HepG2 (cell line): ENCODE measurements around the gene RAB40C. TPM values are rescaled to one million over a fixed set of nuclear protein-coding genes. Genes with fewer than 3 reads are reported as not detected.

ENCODE experiments used
- ATM ChIP-seq: fragments of 450-650 bp; IDR thresholded peaks from 2 replicates; pipeline ENCODE4 v1.7.1; 2017; ENCODE audit warnings: mild to moderate bottlenecking, borderline replicate concordance
- BRCA1 ChIP-seq: sonication (generic); formaldehyde crosslinking; IDR thresholded peaks from 2 replicates; pipeline ENCODE4 v1.4.0; 2020; ENCODE audit warnings: missing genetic modification reagents
- CC2D1A ChIP-seq: sonication (generic); formaldehyde crosslinking; IDR thresholded peaks from 2 replicates; pipeline ENCODE4 v1.8.1; 2023; ENCODE audit warnings: mild to moderate bottlenecking, missing genetic modification reagents
- DPF2 ChIP-seq: sonication (generic); formaldehyde crosslinking; IDR thresholded peaks from 2 replicates; pipeline ENCODE4 v1.4.0; 2020; ENCODE audit warnings: mild to moderate bottlenecking, low read depth, missing genetic modification reagents, borderline replicate concordance
- ELF3 ChIP-seq: IDR thresholded peaks from 2 replicates; pipeline ENCODE4 v1.6.1; 2016; ENCODE audit warnings: missing genetic modification reagents, missing compliant biosample characterization
- FOXK1 ChIP-seq: sonication (generic); formaldehyde crosslinking; IDR thresholded peaks from 2 replicates; pipeline ENCODE4 v1.4.0; 2020; ENCODE audit warnings: low read depth, missing genetic modification reagents, borderline replicate concordance
- HNRNPK ChIP-seq: fragments of 200-400 bp; formaldehyde crosslinking; IDR thresholded peaks from 2 replicates; pipeline ENCODE4 v1.6.1; 2018; ENCODE audit warnings: low read length, low read depth, moderate library complexity, mild to moderate bottlenecking; ENCODE audit not compliant: poor library complexity, severe bottlenecking
- KDM5A ChIP-seq: fragments of 200-600 bp; sonication (generic); IDR thresholded peaks from 2 replicates; pipeline ENCODE4 v1.7.0; 2018; ENCODE audit warnings: antibody characterized with exemption, mild to moderate bottlenecking, low read length, borderline replicate concordance
- MAFG ChIP-seq: sonication (generic); formaldehyde crosslinking; IDR thresholded peaks from 2 replicates; pipeline ENCODE4 v1.5.1; 2020; ENCODE audit warnings: mild to moderate bottlenecking, missing genetic modification reagents
- MXD4 ChIP-seq: IDR thresholded peaks from 2 replicates; pipeline ENCODE4 v1.6.1; 2016; ENCODE audit warnings: mild to moderate bottlenecking, missing biosample characterization, missing genetic modification reagents
- NR2F1 ChIP-seq, 2 experiments: fragments of 450-650 bp in 1 of 2; formaldehyde crosslinking in 1 of 2; IDR thresholded peaks; 2 replicates each; pipeline versions ENCODE4 v1.5.0 to v1.6.1; 2016 to 2020; ENCODE audit warnings: mild to moderate bottlenecking in 1 of 2, missing compliant biosample characterization in 1 of 2, missing genetic modification reagents in 1 of 2, moderate library complexity in 1 of 2
- RBFOX2 ChIP-seq: fragments of 200-400 bp; formaldehyde crosslinking; IDR thresholded peaks from 2 replicates; pipeline ENCODE4 v1.6.1; 2017; ENCODE audit warnings: low read depth, mild to moderate bottlenecking, low read length
- SKI ChIP-seq: fragments of 450-650 bp; IDR thresholded peaks from one replicate; pipeline ENCODE4 v1.6.1; 2018; ENCODE audit warnings: mild to moderate bottlenecking; ENCODE audit not compliant: partially characterized antibody
- SMAD9 ChIP-seq: sonication (generic); formaldehyde crosslinking; IDR thresholded peaks from 2 replicates; pipeline ENCODE4 v1.5.1; 2020; ENCODE audit warnings: mild to moderate bottlenecking, missing genetic modification reagents
- SOX6 ChIP-seq, 2 experiments: fragments of 450-650 bp in 1 of 2; sonication (generic) in 1 of 2; formaldehyde crosslinking in 1 of 2; IDR thresholded peaks; 2 replicates each; pipeline versions ENCODE4 v1.4.0 to v1.6.1; 2017 to 2020; ENCODE audit warnings: antibody characterized with exemption in 1 of 2, mild to moderate bottlenecking in 1 of 2, missing genetic modification reagents in 1 of 2
- SPEN ChIP-seq: sonication (generic); formaldehyde crosslinking; IDR thresholded peaks from 2 replicates; pipeline ENCODE4 v1.5.1; 2020; ENCODE audit warnings: low read depth, mild to moderate bottlenecking, missing genetic modification reagents
- XBP1 ChIP-seq: sonication (generic); formaldehyde crosslinking; IDR thresholded peaks from 2 replicates; pipeline ENCODE4 v1.5.0; 2020; ENCODE audit warnings: missing genetic modification reagents
- ZFP36L2 ChIP-seq: sonication (generic); formaldehyde crosslinking; IDR thresholded peaks from 2 replicates; pipeline ENCODE4 v1.4.0; 2020; ENCODE audit warnings: missing genetic modification reagents
- ZNF354B ChIP-seq: sonication (generic); formaldehyde crosslinking; IDR thresholded peaks from 2 replicates; pipeline ENCODE4 v1.8.0; 2022; ENCODE audit warnings: mild to moderate bottlenecking, missing genetic modification reagents
- ZNF768 ChIP-seq: sonication (generic); formaldehyde crosslinking; IDR thresholded peaks from 2 replicates; pipeline ENCODE4 v1.4.0; 2020; ENCODE audit warnings: missing genetic modification reagents
- ZNF839 ChIP-seq: sonication (generic); formaldehyde crosslinking; IDR thresholded peaks from 2 replicates; pipeline ENCODE4 v1.4.0; 2020; ENCODE audit warnings: missing genetic modification reagents, mild to moderate bottlenecking, borderline replicate concordance
- ZSCAN12 ChIP-seq: sonication (generic); formaldehyde crosslinking; IDR thresholded peaks from 2 replicates; pipeline ENCODE4 v1.9.0; 2021; ENCODE audit warnings: mild to moderate bottlenecking, missing genetic modification reagents
- polyA plus RNA-seq, 8 experiments: library from polyadenylated mRNA; depleted of rRNA in 3 of 8; stranded (reverse) in 7 of 8; unstranded in 1 of 8; fragments of >200 nt; fragmentation: Illumina TruSeq in 4 of 8; extraction: Trizol in 4 of 8; gene quantifications; 2 replicates each; pipeline versions ENCODE4 v1.2.1 to v1.2.3, GENCODE V29; 2011 to 2016; ENCODE audit warnings: low read depth in 4 of 8, missing spikeins in 1 of 8, mixed read lengths in 1 of 8; ENCODE audit not compliant: insufficient read depth in 1 of 8
- total RNA-seq, 5 experiments: library from RNA; depleted of rRNA; stranded (reverse); fragments of >200 nt; fragmentation: Illumina TruSeq; extraction: Trizol; gene quantifications; 2 replicates each; pipeline ENCODE4 v1.2.3, GENCODE V29; 2016; ENCODE audit warnings: low read depth in 1 of 5
- TF ChIP-seq, protein P1 (sequence below): sonication (generic); formaldehyde crosslinking; IDR thresholded peaks from 2 replicates; pipeline ENCODE4 v1.4.0; 2020; ENCODE audit warnings: missing genetic modification reagents
- TF ChIP-seq, protein P2 (sequence below): sonication (generic); formaldehyde crosslinking; IDR thresholded peaks from 2 replicates; pipeline ENCODE4 v1.4.0; 2020; ENCODE audit warnings: low read depth, missing genetic modification reagents
- TF ChIP-seq, protein P3 (sequence below): sonication (generic); formaldehyde crosslinking; IDR thresholded peaks from 2 replicates; pipeline ENCODE4 v1.5.0; 2020; ENCODE audit warnings: missing genetic modification reagents

Gene RAB40C
- total and polyA plus RNA-seq, 2 of the 13 experiments (the other 11 are each of a cell fraction or from before 2014, with no cell fraction given) = 7.7 to 11.5 TPM

- no peak; the same call in 1 of the 2 replicates for TF ChIP-seq SPEN (CRISPR knock-in tag)
- TF ChIP-seq RBFOX2 = no peak
- no peak for TF ChIP-seq ATM
- TF ChIP-seq, protein P1, sequence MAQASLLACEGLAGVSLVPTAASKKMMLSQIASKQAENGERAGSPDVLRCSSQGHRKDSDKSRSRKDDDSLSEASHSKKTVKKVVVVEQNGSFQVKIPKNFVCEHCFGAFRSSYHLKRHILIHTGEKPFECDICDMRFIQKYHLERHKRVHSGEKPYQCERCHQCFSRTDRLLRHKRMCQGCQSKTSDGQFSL = no peak
- TF ChIP-seq HNRNPK = no peak
- no peak for TF ChIP-seq CC2D1A
- no peak for TF ChIP-seq MXD4 (CRISPR knock-in tag)
- TF ChIP-seq FOXK1 = no peak; the same call in 1 of the 2 replicates
- TF ChIP-seq ZSCAN12 (CRISPR knock-in tag) = no peak
- TF ChIP-seq DPF2 (CRISPR knock-in tag) = 0 out of 2 replicates have a peak, but pooled peaks have one; percentile 29
- TF ChIP-seq XBP1 = 0 out of 2 replicates have a peak, but pooled peaks have one; percentile 40
- no peak for TF ChIP-seq SOX6 (IDR thresholded peaks at IDR 0.05)
- peak; percentile 65 for TF ChIP-seq SOX6 (CRISPR knock-in tag; IDR thresholded peaks at IDR 0.05)
- 0 out of 2 replicates have a peak, but pooled peaks have one; percentile 10 for TF ChIP-seq ZNF839 (CRISPR knock-in tag)
- TF ChIP-seq ELF3 (CRISPR knock-in tag) = no peak
- no peak for TF ChIP-seq KDM5A
- TF ChIP-seq BRCA1 = 0 out of 2 replicates have a peak, but pooled peaks have one; percentile 72
- TF ChIP-seq, protein P2, sequence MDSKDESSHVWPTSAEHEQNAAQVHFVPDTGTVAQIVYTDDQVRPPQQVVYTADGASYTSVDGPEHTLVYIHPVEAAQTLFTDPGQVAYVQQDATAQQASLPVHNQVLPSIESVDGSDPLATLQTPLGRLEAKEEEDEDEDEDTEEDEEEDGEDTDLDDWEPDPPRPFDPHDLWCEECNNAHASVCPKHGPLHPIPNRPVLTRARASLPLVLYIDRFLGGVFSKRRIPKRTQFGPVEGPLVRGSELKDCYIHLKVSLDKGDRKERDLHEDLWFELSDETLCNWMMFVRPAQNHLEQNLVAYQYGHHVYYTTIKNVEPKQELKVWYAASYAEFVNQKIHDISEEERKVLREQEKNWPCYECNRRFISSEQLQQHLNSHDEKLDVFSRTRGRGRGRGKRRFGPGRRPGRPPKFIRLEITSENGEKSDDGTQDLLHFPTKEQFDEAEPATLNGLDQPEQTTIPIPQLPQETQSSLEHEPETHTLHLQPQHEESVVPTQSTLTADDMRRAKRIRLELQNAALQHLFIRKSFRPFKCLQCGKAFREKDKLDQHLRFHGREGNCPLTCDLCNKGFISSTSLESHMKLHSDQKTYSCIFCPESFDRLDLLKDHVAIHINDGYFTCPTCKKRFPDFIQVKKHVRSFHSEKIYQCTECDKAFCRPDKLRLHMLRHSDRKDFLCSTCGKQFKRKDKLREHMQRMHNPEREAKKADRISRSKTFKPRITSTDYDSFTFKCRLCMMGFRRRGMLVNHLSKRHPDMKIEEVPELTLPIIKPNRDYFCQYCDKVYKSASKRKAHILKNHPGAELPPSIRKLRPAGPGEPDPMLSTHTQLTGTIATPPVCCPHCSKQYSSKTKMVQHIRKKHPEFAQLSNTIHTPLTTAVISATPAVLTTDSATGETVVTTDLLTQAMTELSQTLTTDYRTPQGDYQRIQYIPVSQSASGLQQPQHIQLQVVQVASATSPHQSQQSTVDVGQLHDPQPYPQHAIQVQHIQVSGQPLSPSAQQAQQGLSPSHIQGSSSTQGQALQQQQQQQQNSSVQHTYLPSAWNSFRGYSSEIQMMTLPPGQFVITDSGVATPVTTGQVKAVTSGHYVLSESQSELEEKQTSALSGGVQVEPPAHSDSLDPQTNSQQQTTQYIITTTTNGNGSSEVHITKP = no peak
- no peak for TF ChIP-seq ZNF768 (CRISPR knock-in tag)
- no peak for TF ChIP-seq ZNF354B (CRISPR knock-in tag)
- TF ChIP-seq SKI = no peak
- no peak for TF ChIP-seq SMAD9
- TF ChIP-seq ZFP36L2 = no peak
- TF ChIP-seq MAFG (CRISPR knock-in tag) = no peak
- TF ChIP-seq, protein P3, sequence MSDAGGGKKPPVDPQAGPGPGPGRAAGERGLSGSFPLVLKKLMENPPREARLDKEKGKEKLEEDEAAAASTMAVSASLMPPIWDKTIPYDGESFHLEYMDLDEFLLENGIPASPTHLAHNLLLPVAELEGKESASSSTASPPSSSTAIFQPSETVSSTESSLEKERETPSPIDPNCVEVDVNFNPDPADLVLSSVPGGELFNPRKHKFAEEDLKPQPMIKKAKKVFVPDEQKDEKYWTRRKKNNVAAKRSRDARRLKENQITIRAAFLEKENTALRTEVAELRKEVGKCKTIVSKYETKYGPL (CRISPR knock-in tag) = no peak
- no peak for TF ChIP-seq NR2F1 (CRISPR knock-in tag; IDR thresholded peaks at IDR 0.05)
Measured at GRCh38 chr16:630249-630814, 40.5 kb downstream of the RAB40C start (continued).
